Inflammatory macrophage treated with lipopolysaccharide for 4 hours (primary cell): Measurements from ENCODE around the gene TMEM42.
"Not testable (repeated sequence)": the region's sequence is repeated elsewhere in the genome, so short reads cannot be mapped to it uniquely, and the experiment has no call there.

Source experiments
- DNase-seq: peaks from one replicate; pipeline ENCODE4 v3.0.0-alpha.2; 2020

Gene TMEM42

DNA sequence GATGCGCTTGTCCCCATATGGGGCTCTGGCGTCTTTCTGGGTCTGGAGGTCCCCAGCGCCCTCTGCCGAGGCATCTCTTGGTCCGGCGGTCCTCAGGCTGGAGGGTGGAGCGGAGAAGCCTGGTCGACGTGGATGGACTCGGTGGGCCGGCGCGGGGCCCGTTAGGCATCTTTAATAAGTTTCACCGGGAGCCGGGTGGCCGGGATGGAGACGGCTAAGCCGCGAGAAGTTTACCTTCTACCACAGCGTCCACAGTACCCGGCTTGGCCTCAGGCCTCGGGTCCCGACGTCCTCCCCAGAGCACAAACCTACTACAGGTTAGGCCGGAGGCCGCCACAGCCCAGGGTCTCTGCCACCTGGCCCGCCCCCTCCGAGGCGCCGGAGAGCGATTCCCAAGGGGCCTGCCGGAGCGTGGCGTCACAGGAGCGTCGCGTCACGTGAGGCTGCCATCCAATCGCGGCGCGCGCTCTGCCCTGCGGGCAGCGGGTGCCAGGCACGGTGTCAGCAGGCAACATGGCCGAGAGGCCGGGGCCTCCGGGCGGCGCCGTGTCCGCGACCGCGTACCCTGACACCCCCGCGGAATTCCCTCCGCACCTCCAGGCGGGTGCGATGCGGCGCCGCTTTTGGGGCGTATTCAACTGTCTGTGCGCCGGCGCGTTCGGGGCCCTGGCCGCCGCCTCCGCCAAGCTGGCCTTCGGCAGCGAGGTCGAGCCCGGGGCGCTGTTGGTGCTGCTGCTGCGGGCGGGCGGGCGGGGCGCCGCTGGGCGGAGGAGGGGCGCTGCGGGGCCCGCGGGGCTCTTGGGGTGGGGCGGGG is at the start of gene TMEM42:
Gene TMEM42 (plus strand): TSS at position 501 of the 814 bp plus-strand sequence. CDS start 13 bp downstream, at position 514.
- peak; percentile 90 for DNase-seq

GRCh38 chr3:44814751-44815150 is 47.0 kb upstream of the TMEM42 start:
- DNase-seq: no peak

GRCh38 chr3:44816334-44816733 is 45.4 kb upstream of the TMEM42 start:
- DNase-seq: not testable (repeated sequence)

GRCh38 chr3:44821206-44821605 is 40.5 kb upstream of the TMEM42 start:
- not testable (repeated sequence) for DNase-seq

GRCh38 chr3:44825264-44825925 is 36.3 kb upstream of the TMEM42 start:
- DNase-seq: peak; percentile 27

DNA sequence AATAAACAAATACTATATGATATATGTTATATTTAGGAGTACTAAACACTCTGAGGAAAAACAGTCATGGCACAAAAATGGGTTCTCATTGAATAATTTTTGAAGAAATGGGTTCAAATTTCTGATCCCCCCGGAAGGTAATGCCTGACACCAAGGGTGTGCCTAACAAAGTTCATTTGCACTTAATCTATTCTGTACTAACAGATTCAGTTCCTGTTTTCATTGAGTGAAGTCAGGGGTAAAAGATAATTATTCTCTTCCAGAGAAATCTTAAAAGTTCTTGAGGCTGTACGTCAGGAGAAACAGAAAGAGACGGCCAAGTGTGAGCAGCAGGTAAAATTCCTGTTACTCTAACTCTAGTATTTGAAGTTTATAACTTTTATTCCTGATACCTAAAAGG is 34.5 kb upstream of the TMEM42 start:
- no peak for DNase-seq

- DNase-seq: no peak
Measured at GRCh38 chr3:44831232-44831631, 30.5 kb upstream of the TMEM42 start.

DNA sequence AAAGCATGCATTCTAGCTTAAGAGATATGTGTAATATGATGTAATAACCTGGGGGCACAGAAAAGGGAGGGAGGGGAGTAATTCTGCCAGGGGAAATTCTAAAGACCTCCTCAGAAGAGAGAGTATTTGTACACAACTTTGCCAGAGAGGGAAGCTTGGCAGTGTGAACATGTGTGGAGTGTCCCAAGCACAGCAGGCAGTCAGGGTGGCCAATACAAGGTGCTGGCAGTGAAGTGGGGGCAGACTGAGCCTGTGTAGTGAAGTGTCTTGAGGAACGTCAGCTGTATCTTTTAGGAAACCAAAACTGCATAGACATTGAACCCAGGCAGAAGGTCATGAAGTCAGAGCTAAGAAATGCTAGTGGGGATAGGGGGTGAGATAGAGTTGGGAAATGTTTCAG is 29.7 kb upstream of the TMEM42 start:
- no peak for DNase-seq

DNA sequence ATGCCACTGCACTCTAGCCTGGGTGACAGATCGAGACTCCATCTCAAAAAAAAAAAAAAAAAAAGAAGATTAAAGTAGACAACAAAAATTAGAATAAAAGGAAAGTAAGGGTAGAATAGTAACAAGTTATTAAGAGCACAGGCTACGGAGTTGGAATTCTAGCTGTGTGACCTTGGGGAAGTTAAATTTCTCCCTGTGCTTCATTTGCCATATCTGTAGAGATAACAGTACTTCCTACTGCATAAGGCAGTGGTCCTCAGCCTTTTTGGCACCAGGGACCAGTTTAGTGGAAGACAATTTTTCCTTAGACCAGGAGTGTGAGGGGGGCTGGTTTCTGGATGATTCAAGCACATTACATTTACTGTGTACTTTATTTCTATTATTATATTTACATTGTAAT is 28.7 kb upstream of the TMEM42 start:
- no peak for DNase-seq

- no peak for DNase-seq
Measured at GRCh38 chr3:44833394-44833793, 28.3 kb upstream of the TMEM42 start.

- no peak for DNase-seq
Measured at GRCh38 chr3:44835684-44836083, 26.0 kb upstream of the TMEM42 start.

- no peak for DNase-seq
Measured at GRCh38 chr3:44842376-44842775, 19.3 kb upstream of the TMEM42 start.

GRCh38 chr3:44845528-44846520 is 15.9 kb upstream of the TMEM42 start:
- no peak for DNase-seq

DNA sequence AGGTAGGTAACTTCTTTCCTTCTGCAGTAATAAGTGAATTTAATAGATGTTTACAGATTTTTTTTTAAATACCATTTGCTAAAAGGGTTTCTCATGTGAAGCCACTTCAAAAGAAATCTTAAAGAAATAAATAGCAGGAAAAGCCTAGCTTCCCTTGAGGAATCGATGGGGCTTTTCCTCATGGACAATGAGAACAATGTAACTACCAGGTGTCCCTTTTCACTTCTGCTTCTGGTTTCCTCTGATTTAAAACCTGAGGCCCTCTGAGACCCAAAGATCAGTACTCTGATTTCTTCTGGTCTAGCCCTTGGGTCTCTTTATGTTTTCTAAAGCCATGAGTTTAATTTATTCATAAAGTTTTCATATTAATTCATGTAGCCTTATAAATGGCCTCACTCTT is 13.1 kb upstream of the TMEM42 start:
- no peak for DNase-seq

DNA sequence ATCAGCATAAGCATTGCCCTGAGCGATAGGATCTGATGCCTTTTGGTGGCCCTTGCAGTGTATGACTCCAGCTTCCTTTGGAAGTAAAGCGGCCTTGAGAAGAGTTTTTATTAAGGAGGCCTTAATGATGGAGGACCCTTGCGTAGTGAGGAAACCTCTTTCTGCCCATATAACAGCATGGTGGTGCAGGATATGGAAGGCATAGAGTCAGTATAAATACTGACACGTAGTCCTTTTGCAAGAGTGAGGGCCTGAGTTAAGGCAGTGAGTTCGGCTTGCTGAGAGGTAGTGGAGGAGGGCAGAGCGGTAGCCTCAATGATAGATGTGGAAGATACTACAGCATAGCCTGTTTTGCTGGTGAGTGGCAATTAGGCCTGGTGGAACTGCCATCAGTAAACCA is 5.0 kb upstream of the TMEM42 start:
- DNase-seq: not testable (repeated sequence)

DNA sequence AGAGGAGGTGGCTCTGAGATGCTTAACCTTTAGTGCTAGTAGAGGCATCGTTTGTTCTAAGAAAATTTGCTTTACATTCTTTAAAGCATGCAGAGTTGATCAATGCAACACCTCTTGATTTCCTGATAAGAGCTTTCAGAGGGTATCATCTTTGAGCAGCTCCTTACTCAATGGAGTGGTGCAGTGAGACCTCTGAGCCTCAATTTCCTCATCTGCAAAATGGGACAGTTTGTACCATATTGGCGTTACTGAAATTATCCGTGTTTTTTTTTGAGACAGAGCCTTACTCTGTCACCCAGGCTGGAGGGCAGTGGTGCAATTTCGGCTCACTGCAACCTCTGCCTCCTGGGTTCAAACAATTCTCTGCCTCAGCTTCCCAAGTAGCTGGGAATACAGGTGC is 1.6 kb upstream of the TMEM42 start:
- no peak for DNase-seq

DNA sequence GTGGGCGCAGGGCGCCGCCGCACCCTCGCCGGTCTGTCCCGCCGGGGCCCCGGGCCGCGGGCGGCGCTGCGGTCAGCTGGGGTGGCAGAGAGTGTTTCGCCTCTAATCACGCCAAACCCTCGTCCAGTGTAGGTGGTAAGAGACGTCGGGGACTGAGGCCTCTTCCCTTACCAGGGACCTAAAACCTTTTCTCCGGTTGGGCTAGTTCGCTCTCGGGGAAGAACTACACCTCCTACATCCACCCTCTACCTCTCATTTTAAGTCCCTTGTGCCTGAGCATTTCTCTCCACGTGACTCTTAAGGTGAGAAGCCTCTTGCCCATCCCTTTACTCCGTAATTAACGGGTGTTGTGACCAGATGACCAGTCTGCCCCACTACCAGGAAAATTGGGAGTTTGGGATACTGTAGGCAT is 520 bp downstream of the TMEM42 start:
- DNase-seq: peak; percentile 24

DNA sequence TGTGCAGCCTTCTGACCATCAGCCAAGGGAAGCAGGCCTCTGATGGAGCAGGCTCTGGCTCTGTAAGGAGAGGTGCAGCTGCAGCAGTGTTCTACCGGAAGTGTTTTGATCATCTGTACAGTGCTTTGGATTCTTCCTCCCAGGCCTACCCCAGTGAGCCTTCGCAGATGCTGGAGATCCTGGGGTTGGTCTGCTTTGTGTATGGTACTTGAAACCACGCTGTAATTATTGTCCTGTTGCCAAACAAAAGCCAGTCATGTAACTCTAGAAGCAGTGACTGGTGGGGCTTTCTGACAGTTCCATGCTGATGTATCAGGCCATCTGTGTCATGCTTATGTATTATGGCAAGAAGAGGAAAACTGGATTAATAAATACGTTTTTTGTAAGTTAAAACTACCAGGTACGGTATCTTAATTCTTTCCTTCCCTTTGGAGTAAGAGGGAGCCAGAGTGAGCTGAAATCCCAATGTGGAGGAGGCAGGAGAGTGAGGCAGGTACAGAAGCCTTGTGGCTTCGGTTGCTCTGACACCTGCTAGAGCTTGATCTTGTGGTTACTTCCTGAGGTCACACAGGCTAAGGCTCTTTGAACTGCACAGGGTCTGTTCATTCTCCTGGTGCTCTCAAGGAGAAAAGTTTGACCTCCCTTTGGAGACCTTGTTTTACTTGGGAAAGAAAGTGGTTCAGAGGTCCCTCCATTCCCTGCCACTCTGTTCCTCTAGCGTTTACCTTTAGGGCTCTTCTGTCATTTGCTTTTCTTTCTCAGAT is 3.7 kb downstream of the TMEM42 start:
- no peak for DNase-seq

DNA sequence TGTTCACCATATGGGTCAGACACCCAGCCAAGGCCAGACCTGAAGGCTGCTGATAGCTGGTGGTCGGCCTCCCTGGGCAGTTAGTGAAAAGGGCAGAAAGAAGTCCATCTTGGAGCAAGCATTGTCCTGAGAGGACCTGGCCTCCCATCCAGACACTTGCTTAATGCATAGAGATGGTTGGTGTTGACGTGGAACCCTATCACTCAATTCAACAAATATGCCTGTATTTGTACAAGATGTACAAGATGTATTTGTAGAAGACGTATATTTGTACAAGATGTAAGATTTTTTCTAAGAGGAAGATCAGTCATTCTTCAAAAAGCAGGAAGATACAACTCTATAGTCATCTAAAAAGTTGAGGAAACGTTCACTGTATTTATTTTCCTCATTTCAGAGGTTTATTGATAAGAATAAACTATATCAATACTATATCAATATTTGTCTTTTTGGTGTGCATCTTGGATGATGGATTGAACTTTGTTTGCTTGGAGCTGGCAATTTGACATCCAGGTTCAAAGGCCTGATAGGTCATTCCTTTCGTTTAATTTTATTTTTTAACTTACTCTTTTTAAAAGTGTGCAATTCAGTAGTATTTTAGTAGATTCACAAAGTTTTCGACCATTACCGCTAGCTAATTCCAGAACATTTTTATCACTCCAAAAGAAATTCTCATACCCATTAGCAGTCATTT is 5.9 kb downstream of the TMEM42 start:
- DNase-seq: no peak

DNA sequence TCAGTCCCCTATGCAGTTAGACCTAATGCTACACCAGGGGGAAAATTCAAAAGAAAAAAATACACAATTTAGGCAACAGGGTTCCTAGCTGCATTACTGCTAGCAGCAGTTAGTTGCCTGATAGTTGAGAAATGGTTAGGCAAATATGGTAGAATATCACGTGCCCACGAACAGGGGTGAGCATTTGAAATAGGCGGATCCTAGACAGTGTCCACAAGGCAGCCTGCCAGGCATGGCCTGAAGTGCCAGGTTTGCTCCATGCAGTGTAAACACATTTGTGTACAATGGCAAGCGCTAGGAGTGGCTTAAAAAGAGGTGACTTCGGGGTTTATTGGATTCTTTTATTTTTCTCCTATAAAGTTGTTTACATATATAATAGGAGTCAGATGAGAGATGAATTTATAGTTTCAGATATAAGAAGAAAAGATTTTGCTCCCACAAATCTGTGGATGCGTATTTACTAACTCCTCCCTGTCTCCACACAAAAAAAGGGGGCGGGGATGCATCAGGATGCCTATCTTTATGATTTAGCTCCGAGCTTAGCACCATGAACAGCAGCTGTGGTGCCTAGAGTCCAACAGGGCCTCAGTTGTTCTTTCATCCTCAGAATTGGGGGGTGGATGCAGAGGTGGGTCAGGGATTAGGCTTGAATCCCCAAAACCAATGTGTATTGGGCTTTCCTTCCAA is 8.8 kb downstream of the TMEM42 start:
- DNase-seq: no peak

DNA sequence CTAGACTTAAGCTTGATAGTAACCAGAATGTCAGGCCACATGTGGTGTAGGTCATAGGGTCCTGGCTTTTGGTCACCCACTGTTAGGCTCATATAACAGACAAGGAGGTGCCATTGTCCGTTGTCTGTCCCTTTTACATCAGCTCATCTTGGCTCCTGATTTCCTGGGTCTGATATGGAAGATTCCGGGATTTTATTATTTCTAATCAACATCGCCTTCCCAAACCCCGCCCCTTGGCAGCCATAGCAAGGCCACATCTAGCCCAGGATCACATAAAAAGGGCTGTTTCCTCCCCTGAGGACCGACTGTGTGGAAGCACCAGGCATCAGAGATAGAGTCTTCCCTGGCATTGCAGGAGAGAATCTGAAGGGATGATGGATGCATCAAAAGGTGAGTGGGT is 12.6 kb downstream of the TMEM42 start, which contains the start of gene TGM4:
Gene TGM4 (plus strand): TSS at position 301 of the 400 bp plus-strand sequence. CDS start 71 bp downstream, at position 372.
- DNase-seq: no peak
